IPS-NIHi7 (cell line): ENCODE results near the gene FAM78B.

Experiments
- DNase-seq: peaks from one replicate; pipeline ENCODE4 v3.0.0; 2012; ENCODE audit warnings: mixed read lengths; ENCODE audit errors: extremely low spot score

Gene FAM78B

DNA sequence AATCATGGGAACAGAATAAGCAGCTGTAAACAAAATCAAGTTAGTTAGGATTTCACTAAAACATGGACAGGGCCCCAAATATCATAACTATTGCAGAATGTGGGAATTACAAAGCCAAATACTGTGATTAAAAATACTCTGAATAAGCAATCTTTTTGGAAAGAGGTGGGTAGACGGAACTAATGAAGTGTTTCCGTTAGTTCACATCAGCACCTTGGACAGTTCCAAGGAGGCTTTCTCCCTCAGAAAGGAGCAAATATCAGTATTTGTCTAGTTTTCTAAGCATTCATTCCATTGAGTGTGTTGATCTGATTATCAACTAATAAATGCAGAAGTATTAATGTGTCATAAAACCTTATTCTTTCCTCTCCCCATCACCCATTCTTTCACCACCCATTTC lies 97.4 kb downstream of the FAM78B start:
- DNase-seq: peak; percentile 39

DNA sequence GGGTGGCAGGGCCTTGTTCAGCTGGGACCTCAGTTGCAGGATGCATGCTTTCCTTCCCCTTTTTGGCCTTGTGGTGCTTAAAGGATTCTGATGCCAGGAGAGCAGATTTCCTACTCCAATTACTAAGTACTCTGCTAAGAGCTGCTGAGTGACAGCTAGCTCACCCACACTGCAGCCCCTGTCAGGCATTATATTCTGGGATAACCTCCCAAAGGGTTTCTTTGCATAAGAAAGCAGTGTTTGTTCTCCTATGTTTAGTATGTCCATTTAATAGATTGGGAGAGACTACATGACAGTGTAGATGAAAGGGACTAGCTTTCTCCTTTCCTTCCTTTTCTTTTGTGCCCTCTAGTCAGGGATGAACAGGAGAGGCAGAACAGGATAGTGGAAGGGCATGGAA lies 100.7 kb downstream of the FAM78B start:
- DNase-seq: no peak

DNA sequence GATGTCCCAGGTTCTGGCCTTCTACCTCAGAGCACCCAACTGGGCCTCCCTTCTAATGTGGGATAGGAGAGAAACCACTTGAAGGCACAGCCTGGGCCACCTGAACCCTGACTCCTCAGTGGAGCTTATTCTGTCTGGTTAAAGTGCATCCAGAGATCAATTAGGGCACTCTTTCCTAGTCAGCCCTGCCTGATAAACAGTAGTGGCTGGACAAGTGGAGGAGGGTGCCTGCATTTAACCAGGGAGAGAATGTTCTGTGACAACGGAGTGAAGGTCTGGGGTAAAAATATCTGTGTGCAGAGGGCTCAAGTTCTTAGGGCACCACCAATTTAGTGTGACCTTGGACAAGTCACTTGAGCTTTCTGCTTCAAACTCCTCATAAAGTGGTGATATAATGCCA lies 101.8 kb downstream of the FAM78B start:
- DNase-seq: no peak

DNA sequence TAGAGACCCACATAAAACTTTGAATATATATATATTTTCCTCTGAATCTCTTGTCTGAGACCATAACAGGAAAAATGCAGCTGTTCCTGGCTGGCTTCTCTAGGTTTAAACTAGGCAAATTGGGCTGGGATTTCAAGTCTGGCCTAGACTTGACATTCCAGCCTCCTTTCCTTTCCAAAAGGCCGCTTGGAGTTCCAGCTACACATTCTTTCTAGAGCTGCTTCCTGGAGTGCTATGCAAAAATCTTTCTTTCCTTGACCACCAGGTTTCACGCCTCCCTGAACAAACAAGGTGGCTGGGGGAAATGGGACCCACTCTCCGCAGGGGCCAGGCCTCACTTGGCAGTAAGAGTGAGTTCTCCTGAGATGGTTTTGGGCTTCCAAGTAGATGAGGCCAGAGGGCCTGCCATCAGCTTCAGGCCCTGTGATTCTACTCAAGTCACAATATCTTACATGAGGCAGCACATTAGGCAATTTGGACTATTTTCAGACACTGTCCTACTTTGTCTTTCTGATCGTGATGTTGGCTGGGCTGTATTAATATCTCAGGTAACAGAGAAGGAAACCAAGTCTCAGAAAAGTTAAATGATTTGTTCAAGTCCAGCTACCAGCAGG lies 102.4 kb downstream of the FAM78B start:
- DNase-seq: no peak

DNA sequence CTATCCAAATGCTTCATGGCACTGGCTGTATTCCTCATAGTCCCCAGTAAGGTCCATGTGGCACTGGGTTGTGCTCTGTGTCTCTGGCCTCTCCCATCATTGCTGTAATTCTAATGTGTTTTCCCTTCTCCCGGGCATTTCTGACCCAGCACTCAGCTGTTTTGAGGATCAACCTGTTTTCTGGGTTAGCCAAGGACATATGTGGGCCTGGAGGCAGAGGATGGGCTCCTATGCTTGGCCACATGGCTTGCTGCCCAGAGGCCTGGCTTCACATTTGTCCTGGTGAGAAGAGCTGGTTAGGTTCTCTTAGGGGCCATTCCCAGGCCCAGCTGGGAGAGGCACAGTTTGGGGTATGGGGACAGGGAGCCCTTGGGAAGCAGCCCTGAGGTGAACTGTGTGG lies 103.1 kb downstream of the FAM78B start:
- no peak for DNase-seq

DNA sequence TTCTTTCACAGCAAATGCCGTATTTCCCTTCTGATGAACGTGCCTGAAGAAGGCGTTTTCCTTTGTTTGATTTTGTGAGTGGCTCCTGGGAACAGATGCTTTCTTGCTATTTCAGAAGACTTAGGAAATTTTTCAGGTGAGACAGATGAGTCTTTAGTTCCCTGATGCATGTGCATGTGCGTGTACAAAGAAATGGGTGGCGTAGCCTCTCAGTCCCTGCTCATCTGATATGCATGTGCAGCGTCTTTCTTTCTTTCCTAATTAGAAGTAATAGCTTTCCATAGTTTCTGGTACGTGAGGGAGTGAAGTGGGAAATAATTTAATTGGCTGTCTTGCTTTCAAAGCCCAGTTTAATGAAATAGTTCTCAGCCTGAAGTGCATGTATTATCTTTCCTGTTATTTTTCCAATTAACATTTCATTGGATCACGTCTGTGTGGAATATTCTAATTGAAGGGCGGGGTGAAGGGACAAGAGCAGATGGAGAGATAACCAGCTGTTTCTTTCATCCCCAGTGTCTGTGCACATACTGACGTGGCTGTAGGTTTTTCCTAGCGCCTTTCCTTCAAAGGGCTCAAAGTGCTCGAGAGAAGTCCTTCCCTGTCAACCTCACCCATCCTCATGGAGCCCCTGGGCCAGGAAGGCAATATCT lies 104.3 kb downstream of the FAM78B start:
- DNase-seq: no peak

DNA sequence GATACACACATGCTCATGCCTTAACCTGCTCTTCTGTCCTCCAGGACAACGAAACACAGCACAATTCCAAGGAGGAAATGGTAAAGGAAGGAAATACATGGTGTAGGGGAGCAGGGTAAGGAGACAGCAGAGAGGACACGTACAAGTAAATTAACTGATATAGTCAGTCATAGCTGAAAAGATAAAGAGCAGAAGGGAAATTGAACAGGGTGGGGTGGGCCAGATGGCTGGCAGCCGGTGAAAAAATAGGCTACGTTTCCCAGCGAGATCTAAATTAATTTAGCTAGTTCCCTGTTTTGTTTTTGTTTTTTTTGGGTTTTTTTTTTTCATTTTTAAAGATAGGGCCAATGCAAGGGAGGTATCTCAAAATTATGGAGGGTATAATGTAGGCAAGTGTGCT lies 109.2 kb downstream of the FAM78B start:
- no peak for DNase-seq

DNA sequence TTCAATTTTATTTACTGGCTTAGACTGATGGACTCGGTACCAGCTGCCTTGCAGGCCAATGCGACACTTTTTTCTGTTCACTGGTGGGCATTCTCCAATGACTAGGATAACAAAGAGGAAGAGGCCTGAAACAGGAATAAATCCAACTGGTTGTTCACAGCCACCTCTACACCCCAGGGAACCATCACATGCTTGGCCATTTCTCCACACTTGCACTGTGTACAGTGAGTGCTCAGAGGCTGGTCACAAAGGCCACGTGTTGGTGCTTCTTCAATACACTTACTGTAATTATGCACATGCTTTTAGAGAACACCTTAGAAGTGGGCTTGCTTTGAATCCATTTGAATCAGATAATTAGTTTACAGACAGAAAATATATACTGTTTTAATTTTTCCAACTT lies 113.4 kb downstream of the FAM78B start:
- no peak for DNase-seq

DNA sequence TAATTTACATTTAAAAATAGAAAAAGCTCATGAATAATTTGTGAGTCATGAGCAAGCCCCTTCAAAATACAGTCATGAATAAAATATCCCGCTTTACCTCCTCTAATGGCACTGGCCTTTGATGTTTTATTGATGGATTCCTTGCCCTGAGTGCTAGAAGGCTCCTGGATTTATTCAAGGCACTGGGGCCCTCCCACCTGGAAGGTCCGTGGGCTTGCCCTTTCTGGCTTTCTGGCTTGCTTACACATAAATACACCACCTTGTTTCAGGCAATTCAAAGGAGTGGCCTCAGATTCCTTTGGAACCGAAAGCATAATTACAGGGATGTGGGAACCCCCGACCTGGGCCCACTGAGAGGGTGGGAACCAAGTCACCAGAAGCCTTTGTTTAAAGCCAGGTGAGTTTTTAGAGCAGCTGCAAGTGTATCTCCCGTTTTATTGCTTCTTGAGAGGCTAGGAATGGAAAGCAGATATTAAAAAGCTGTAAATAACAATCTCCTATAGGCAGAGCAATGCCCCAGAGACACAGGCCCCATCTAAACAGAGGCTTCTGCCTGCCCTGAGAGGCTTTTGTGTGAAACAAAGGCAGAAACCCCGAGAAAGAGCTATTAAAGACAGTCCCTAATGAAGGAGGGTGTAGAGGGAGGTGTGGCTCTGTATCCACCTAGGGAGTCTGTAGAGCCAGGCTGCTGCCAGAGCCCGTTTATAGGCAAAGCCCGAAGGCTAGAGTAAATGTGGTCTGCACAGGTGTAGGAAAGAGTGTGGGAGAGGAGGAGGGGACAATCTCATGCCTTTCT lies 126.4 kb downstream of the FAM78B start:
- no peak for DNase-seq

DNA sequence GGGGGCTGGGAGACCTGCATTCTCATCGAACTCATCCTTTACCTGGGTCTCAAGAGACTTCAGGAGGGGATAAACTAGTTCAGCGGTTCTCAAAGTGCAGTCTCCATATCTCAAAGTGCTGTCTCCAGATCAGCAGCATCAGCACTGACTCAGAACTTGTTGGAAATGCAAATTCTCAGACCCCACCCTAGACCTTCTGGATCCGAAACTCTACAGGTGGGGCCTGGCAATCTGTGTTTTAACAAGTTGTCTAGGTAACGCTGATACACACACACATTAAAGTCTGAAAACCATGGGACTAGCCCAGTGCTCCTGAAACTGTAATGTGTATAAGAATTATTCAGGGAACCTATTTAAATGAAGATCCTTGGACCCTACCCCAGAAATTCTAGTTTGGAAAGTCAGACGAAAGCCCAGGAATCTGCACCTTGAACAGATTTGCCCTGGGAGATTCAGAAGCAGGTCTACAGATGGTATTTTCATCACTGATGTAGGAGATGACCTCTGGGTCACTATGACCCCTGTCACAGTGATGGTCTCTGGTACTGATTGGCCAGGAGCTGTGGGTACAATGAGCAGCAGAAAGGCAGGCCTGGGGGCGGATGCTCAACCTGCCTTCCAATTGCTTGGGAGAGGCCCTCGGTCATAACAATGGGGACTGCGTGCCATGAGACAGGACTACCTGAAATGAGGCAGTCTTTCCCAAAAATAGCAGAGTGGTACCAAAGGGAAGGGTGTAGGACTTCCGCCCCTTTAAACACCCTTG lies 127.2 kb downstream of the FAM78B start:
- no peak for DNase-seq

DNA sequence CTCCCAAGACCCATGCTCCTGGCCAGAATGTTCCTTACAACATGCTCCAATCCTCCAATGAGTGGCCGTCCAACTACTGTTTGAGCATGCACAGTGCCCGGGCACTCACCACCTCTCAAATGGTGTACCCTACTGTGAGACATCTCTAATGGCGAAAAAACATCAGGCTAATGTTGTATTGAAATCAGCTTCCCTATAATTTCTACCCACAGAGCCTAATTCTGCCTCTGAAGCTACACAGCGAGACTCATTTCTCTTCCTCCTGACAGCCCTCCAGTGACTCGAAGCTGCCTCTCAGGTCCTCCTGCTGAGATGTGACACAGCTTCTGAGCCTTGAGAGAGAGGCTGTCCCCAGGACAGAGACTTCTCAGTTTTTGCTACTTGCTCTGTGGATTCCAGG lies 130.7 kb downstream of the FAM78B start:
- no peak for DNase-seq

DNA sequence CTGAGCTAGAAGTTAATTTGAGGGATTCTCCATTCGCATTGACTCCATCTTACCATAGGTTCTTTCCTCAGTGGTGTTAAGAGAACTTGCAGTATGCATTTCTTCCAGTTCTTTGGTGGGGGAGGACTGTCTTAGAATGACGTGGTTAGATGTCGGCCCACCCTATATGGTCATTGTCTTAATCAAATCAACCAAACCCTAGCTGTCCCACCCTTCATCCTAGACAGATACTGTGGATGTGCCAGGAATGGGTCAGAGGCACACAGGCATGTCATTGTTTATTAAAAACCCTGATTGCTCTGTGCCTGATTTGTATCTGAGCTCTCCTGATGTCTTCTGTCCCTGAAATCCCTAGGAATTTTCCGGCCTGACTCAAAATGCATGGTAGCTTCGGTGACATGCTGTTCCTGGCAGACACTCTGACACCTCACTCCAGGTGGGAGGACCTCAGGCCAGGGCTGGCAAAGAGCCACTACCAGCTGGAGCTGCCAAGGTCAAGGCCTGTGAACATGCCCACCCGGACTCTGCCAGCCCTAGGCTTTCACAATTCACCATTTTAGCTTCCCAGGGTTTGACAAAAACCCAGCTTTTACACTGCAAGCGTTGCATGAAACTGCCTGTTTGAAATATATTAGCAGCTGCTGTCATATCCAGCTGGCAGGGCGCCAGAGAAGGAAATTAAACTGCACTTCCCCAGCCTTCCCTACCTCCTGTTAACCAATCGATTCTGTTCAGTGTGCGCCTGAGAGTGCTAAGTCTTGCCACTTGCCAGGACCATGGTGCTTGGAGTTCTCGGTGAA lies 134.0 kb downstream of the FAM78B start:
- no peak for DNase-seq

DNA sequence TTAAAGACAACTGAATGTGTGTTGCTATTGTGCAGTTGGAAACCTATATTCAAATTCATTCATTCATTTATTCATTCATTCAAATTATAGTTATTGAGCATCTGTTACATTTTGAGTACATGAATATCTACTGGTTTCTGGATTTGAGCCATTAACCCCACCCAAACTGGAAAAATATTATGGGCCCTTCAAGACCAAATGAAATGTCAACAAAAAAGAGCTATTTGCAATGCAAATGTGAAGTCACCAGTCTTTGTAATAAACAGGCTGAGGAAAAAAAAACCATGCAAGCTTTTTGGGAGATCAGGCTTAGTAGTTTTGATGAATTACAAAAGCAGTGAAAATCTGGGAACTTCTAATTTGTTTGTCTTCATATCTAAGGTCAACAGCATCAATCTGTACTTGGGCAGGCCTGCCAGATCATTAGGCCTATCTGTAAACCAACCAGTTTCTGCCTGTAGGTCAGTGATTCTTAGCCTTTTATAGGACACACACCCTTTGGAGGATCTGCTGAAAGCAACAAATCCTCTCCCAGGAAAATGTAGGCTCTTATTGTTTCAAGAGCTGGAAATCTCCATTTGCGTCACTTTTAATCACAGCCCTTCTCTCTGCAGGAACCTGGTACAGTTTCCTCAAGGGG lies 134.7 kb downstream of the FAM78B start:
- DNase-seq: no peak

DNA sequence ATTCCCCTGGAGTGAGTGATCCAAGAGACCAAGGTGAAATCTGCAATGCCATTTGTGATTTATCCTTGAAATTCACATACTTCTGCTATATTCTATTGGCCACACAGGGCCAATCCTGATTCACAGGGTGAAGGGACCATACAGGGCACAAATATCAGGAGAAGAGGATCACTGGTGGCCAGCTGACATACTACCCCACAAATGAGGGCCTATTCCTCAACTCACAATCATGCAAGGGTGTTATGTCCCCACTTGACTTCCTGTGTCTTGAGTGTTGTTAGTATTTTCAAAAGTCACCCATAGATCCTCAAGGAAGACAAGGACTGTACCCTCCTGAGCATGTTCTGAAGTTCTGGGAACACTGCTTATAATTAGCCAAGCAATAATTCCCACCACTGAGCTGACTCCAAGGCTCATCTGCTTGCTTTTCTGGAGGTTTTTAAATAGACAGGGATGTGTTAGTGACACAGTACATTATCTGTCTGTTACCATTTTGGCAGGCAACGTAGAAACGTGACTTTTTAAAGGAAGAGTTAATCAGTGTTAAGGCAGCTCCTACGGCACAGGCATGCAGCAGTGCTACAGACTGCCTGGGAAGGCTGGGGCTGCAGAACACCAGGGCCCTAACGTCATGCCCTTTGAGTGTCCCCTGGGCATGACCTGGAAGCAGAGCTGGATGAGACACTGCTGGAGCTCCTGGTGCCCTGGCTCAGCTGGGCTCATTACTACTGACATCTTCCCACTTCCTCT lies 137.4 kb downstream of the FAM78B start:
- no peak for DNase-seq

DNA sequence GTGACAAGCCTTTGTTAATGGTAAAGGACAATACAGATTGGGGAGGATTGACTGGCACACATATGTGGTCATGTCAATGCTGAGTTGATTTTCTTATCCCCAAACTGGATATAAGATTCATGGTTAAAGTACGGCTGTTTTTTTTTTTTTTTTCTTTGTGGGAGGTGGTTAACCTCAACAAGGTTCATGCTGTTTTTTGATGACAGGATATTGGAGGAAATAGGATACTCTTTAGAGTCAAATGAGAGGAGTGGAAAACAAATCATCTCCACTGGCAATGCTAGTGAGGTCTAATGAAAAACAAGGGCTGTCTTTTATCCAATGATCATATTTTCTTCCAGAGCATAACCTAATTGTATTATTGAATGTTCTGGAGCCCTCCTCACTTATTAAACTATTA lies 140.2 kb downstream of the FAM78B start:
- DNase-seq: no peak

DNA sequence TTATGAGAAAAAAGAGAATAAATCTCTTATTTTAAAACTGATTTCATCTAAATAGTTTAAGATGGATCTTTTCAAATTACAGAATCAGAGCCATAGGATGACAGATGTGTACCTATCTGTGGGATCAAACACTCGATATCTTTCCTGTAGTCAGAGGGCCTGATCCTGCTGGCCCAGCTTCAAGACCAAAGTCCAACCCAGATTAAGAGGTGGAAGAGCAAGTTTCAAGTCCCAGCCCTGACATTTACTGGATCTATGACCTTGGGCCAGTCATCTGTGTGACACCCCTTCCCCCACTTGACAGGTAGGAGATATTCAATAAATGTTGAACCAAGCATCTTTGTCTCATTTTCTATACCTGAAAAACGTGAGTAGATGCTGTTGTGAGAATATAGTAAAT lies 140.7 kb downstream of the FAM78B start:
- no peak for DNase-seq

DNA sequence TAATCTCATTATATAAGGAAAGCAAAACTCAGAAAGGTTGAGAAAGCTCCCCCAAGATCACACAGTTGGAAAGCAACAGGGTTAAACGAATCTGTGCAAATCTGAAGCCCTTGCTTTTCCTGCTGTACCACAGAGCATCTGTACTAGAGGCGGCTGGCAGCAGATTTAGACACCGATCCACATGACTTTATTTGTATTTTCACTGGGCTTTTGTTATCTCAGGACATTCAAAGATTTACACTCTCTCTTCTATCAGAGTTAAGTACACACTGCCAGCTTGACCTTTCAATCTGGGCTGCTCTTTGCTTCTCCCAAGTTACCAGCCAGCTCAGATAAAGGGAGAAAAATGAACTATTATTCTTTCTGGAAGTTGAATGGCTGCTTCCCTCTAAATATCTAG lies 146.6 kb downstream of the FAM78B start:
- no peak for DNase-seq
